KOPT-K1 (cell line): Measurements from ENCODE around the gene RPL21.
"Not testable (repeated sequence)": the region's sequence is repeated elsewhere in the genome, so short reads cannot be mapped to it uniquely, and the experiment has no call there.

Source experiments
- H3K27ac ChIP-seq: fragments of 200-600 bp; sonication (generic); 2 replicates; pipeline ENCODE4 v1.5.1; 2016; ENCODE audit warnings: antibody characterized with exemption, mild to moderate bottlenecking, low read depth, low read length; ENCODE audit not compliant: poor library complexity, severe bottlenecking
- H3K36me3 ChIP-seq: fragments of 200-600 bp; sonication (generic); 2 replicates; pipeline ENCODE4 v1.5.1; 2017; ENCODE audit warnings: antibody characterized with exemption, mild to moderate bottlenecking, low read length, moderate library complexity; ENCODE audit not compliant: insufficient read depth
- H3K9me3 ChIP-seq: fragments of 200-600 bp; sonication (generic); 2 replicates; pipeline ENCODE4 v1.5.1; 2017; ENCODE audit warnings: antibody characterized with exemption, low read length, mild to moderate bottlenecking; ENCODE audit not compliant: insufficient read depth, poor library complexity, severe bottlenecking

The RPL21 gene

GRCh38 chr13:27251166-27252091, at the start of gene RPL21:
Gene RPL21 (plus strand): TSS chr13:27251558. CDS start chr13:27253777, 2,219 bp downstream.
- peaks cover 37% of the 10 kb centered on the region for H3K36me3 ChIP-seq
- no peaks in the 10 kb centered on the region for H3K9me3 ChIP-seq
- H3K27ac ChIP-seq, result peak within 1 kb of the TSS; percentile 95

DNA sequence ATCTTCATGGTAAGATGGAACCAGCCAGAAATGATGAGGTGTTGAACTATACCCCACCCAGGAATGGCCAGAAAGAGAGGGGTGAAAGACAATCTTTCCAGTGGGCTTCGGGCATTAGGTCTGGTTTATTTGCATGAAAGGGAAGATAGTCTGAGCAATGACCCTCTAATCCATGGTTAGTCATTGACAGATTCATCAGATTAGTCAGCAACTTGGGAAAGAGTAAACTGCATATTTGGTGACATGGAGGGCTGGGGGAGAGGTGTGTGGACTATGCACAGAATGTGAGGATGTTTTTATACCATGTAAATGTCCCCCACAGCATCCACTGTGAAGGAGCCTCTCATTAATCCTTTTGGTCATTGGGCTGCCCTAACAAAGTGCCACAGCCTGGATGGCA, 49.7 kb upstream of the RPL21 start:
- H3K27ac ChIP-seq, result no peak overlapping the region
- no peaks in the 10 kb centered on the region for H3K36me3 ChIP-seq
- H3K9me3 ChIP-seq, result peaks cover 4% of the 10 kb centered on the region

DNA sequence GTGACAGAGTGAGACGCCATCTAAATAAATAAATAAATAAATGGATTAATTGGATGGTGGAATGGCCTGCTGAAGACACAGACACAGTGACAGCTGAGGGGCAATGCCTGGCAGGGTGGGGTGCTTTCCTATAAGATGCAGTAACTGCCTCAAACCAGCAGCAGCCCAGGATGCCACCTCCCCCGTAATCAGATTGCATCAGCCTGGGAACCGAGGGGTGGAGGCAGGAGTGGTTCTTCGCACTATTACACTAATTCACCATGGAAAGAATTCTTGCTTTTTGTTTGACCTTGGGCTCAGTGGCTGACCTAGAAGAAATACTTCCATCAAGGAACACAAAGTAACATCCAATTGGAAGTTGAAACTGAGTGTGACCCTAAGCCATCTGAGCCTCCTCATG, 48.2 kb upstream of the RPL21 start:
- Histone ChIP-seq H3K9me3 (no peaks in the 10 kb centered on the region), H3K36me3 (no peaks in the 10 kb centered on the region), H3K27ac (no peak overlapping the region)

GRCh38 chr13:27203854-27204253, 47.5 kb upstream of the RPL21 start:
- Histone ChIP-seq H3K9me3 (no peaks in the 10 kb centered on the region), H3K27ac (no peak overlapping the region), H3K36me3 (no peaks in the 10 kb centered on the region)

- no peaks in the 10 kb centered on the region for H3K36me3 ChIP-seq
- peaks cover 15% of the 10 kb centered on the region for H3K9me3 ChIP-seq
- H3K27ac ChIP-seq, result no peak overlapping the region
Observed at GRCh38 chr13:27208514-27208913, 42.8 kb upstream of the RPL21 start.

- H3K9me3 ChIP-seq, result peaks cover 15% of the 10 kb centered on the region
- no peak overlapping the region for H3K27ac ChIP-seq
- H3K36me3 ChIP-seq, result no peaks in the 10 kb centered on the region
Observed at GRCh38 chr13:27211271-27211670, 40.1 kb upstream of the RPL21 start.

DNA sequence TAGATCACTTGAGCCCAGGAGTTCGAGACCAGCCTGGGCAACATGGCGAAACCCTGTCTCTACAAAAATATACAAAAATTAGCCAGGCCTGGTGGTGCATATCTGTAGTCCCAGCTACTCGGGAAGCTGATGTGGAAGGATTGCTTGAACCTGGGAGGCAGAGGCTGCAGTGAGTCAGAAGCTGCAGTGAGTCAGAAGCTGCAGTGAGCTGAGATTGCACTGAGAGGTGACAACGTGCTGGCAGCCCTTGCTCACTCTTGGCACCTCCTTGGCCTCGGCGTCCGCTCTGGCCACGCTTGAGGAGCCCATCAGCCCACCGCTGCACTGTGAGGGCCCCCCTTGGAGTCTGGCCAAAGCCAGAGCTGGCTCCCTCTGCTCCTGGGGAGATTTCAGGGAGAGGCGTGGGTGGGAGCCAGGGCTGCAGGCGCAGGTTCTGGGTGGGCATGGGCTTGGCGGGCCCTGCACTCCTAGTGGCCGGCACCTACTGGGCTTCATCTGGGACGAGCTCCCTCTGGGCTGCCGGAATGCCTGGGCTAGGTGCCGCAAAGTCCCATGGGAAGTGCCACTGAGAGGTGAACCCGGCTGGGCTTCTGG, 39.5 kb upstream of the RPL21 start:
- Histone ChIP-seq H3K27ac (no peak overlapping the region), H3K9me3 (peaks cover 15% of the 10 kb centered on the region), H3K36me3 (no peaks in the 10 kb centered on the region)

DNA sequence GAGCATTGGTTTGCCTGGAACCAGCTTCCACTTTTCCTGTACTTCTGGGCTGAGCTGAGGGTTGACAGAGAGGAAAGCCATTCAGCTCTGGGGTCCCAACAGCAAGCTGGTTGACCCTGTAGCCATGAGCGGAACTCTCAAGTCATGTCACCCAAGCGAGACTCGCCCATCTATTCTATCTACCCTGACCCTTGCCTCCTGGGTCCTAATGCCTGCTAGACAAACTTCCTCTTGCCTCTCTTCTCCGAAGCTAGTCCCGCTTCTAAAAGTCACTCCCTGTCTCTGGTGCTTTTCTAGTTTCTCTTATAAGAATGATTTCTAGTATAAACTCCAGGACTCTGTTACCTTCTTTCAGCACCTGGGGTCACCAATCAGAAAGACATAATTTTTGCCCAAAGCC, 38.0 kb upstream of the RPL21 start:
- H3K27ac ChIP-seq, H3K36me3 ChIP-seq: not testable (repeated sequence)

DNA sequence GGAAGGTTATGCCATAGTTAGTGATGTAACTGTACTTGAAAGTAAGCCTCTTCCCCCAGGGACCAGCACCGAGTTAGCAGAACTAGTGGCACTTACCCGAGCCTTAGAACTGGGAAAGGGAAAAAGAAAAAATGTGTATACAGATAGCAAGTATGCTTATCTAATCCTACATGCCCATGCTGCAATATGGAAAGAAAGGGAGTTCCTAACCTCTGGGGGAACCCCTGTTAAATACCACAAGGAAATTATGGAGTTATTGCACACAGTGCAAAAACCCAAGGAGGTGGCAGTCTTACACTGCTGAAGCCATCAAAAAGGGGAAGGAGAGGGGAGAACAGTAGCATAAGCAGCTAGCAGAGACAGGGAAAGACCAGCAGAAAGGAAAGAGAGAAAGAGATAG, 33.6 kb upstream of the RPL21 start:
- not testable (repeated sequence) for H3K36me3 ChIP-seq, H3K27ac ChIP-seq, H3K9me3 ChIP-seq

More for the DNA sequence above, 38.0 kb upstream of the RPL21 start:
- peaks cover 15% of the 10 kb centered on the region for H3K9me3 ChIP-seq

- not testable (repeated sequence) for H3K27ac ChIP-seq, H3K36me3 ChIP-seq, H3K9me3 ChIP-seq
Observed at GRCh38 chr13:27218861-27219260, 32.5 kb upstream of the RPL21 start.

DNA sequence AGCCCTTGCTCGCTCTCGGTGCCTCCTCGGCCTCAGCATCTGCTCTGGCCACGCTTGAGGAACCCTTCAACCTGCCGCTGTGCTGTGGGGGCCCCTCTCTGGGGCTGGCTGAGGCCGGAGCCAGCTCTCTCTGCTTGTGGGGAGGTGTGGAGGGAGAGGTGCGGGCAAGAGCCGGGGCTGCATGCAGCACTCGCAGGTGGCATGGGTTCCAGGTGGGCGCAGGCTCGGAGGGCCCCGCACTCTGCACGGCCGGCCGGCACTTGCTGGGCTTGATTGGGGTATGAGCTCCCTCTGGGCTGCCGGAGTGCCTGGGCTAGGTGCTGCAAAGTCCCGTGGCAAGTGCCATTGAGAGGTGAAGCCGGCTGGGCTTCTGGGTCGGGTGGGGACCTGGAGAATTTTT, 31.7 kb upstream of the RPL21 start:
- no peak overlapping the region for H3K27ac ChIP-seq
- no peaks in the 10 kb centered on the region for H3K36me3 ChIP-seq
- peaks cover 5% of the 10 kb centered on the region for H3K9me3 ChIP-seq

DNA sequence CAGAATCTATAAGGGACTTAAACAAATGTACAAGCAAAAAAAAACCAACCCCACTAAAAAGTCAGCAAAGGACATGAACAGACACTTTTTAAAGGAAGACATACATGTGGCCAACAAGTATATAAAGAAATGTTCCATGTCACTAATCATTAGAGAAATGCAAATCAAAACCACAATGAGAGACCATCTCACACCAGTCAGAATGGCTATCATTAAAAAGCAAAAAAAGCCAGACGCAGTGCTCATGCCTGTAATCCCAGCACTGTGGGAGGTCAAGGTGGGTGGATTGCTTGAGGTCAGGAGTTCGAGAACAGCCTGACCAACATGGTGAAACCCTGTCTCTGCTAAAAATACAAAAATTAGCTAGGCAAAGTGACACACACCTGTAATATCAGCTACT, 29.3 kb upstream of the RPL21 start:
- not testable (repeated sequence) for H3K9me3 ChIP-seq, H3K27ac ChIP-seq, H3K36me3 ChIP-seq

DNA sequence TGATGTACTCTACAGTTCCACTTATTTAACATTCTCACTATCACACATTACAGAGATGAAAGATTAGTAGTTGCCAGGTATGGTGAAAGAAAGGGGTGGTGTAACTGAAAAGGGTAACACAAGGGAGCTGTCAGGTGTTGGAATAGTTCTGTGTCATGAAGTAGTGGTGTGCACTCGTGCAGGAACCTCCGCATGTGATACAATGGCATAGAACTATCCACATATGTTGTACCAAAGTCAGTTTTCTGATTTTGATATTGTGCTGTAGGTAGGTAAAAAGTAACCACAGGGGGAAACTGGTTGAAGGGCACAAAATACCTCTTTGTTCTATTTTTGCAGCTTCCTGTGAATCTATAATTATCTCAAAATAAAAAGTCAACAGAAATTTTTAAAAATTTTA, 24.4 kb upstream of the RPL21 start:
- Histone ChIP-seq H3K36me3 (no peaks in the 10 kb centered on the region), H3K27ac (no peak overlapping the region), H3K9me3 (peaks cover 13% of the 10 kb centered on the region)

DNA sequence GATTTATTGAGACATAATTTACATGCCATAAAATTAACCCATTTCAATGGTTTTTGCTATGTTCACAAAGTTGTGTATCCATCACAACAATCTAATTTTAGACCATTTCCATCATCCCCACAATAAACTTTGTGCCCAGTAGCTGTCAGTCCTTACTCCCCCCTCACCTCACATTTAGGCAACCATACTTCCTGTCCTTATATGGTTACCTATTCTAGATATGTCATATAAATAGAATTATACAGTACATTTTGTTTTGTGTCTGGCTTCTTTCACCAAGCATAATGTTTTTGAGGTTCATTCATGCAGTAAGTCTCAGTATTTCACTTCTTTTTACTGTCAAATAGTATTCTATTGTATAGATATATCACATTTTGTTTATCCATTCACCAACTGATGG, 23.2 kb upstream of the RPL21 start:
- H3K27ac ChIP-seq, result no peak overlapping the region
- H3K36me3 ChIP-seq, result no peaks in the 10 kb centered on the region
- peaks cover 17% of the 10 kb centered on the region for H3K9me3 ChIP-seq

GRCh38 chr13:27229642-27230041, 21.7 kb upstream of the RPL21 start:
- Histone ChIP-seq H3K9me3 (peaks cover 17% of the 10 kb centered on the region), H3K36me3 (no peaks in the 10 kb centered on the region), H3K27ac (no peak overlapping the region)

- Histone ChIP-seq H3K9me3 (peaks cover 12% of the 10 kb centered on the region), H3K27ac (no peak overlapping the region), H3K36me3 (no peaks in the 10 kb centered on the region)
Observed at GRCh38 chr13:27233964-27234363, 17.4 kb upstream of the RPL21 start.
